ENCODE measurements around the gene FILIP1L. TPM values are rescaled to one million over a fixed set of nuclear protein-coding genes. Genes with fewer than 3 reads are reported as not detected.

The FILIP1L gene
- total and polyA plus RNA-seq, 2 donors from 2014 or later, result 5.5 to 25.5 TPM

DNA sequence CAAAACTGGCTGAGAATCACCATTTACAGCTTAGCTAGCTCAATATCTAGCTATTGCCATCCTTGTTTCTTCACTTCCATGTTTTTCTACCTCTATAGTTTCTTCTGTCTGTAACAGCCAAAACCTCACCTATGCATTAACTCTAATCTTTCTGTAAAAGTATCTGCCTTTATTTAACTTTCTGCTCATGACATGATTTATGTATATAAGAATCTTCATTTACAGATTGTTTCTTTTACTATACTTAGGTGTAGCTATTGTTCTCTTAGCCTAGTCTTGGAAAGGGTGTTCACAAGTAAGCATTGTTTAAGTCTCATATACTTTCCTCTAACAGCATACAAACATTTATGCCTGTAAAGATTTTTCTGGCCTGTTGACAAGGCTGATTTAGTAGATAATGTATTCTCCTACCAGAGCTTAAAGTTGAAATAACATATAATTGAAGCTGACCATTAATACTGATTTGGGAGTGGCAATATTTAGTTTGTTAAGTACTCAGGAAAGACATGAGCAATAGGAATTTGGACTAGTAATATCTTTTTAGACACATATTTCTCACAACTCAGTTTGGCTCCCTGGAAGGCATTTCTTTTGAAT is 9.4 kb downstream of the FILIP1L start:
- no peak for FAIRE-seq
- H3K36me3 ChIP-seq (ENCODE audit: control insufficient read depth in 2 of 3, insufficient read depth in 3 of 3, low read length in 3 of 3), result no peaks in the 10 kb centered on the region
- no peak overlapping the region for H3K27ac ChIP-seq (ENCODE audit: low read depth in 2 of 2, low read length in 2 of 2)
- TF ChIP-seq, protein P1, sequence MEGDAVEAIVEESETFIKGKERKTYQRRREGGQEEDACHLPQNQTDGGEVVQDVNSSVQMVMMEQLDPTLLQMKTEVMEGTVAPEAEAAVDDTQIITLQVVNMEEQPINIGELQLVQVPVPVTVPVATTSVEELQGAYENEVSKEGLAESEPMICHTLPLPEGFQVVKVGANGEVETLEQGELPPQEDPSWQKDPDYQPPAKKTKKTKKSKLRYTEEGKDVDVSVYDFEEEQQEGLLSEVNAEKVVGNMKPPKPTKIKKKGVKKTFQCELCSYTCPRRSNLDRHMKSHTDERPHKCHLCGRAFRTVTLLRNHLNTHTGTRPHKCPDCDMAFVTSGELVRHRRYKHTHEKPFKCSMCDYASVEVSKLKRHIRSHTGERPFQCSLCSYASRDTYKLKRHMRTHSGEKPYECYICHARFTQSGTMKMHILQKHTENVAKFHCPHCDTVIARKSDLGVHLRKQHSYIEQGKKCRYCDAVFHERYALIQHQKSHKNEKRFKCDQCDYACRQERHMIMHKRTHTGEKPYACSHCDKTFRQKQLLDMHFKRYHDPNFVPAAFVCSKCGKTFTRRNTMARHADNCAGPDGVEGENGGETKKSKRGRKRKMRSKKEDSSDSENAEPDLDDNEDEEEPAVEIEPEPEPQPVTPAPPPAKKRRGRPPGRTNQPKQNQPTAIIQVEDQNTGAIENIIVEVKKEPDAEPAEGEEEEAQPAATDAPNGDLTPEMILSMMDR (IDR thresholded peaks at IDR 0.05; ENCODE audit: borderline replicate concordance, extremely low read depth, insufficient read depth), result no peak
- peaks cover 0 to 31% (median 15%) of the 10 kb centered on the region in 3 donors for H3K4me1 ChIP-seq (ENCODE audit: control insufficient read depth in 2 of 3, insufficient read depth in 2 of 3, low read depth in 1 of 3, low read length in 3 of 3)
- H3K9ac ChIP-seq (ENCODE audit: low read length in 3 of 3), result no peak overlapping the region
- no peaks in the 10 kb centered on the region for H3K9me3 ChIP-seq (ENCODE audit: control insufficient read depth in 2 of 3, insufficient read depth in 1 of 3, low read length in 3 of 3)
- intact Hi-C loops (cut with DNase I), result no loop called here
- H3K4me3 ChIP-seq (ENCODE audit: low read length in 3 of 3), result no peak overlapping the region
- no peaks in the 10 kb centered on the region for H3K27me3 ChIP-seq (ENCODE audit: control insufficient read depth, insufficient read depth, low read length)
- peak in 1 of 5 donors; percentile 26 for DNase-seq

DNA sequence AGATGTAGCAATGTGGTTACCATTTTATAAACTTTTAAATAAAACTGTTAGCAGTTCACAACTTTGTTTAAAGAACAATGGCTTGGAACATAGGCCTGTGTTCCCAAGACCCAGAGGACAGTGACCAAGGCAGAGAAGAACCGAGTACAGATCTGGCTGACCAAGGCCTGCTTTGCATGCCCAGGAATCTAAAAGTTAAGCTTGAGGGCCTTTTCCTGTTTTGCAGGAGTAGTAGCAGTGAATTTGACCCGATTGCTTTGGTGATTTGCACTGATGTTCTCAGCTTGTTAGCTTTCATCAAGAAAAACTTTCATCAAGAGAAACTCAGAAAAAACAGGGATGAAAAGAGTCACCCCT is 9.9 kb downstream of the FILIP1L start:
- no peak overlapping the region for H3K4me3 ChIP-seq (ENCODE audit: low read length in 3 of 3)
- no peak overlapping the region for H3K27ac ChIP-seq (ENCODE audit: low read depth in 2 of 2, low read length in 2 of 2)
- H3K36me3 ChIP-seq (ENCODE audit: control insufficient read depth in 2 of 3, insufficient read depth in 3 of 3, low read length in 3 of 3), result no peaks in the 10 kb centered on the region
- H3K9ac ChIP-seq (ENCODE audit: low read length in 3 of 3), result no peak overlapping the region
- TF ChIP-seq, protein P1 (IDR thresholded peaks at IDR 0.05; ENCODE audit: borderline replicate concordance, extremely low read depth, insufficient read depth), result no peak
- intact Hi-C loops (cut with DNase I), result no loop called here
- FAIRE-seq (no peak), DNase-seq (no peak)
- H3K9me3 ChIP-seq (ENCODE audit: control insufficient read depth in 2 of 3, insufficient read depth in 1 of 3, low read length in 3 of 3), result no peaks in the 10 kb centered on the region
- H3K27me3 ChIP-seq (ENCODE audit: control insufficient read depth, insufficient read depth, low read length), result no peaks in the 10 kb centered on the region
- H3K4me1 ChIP-seq (ENCODE audit: control insufficient read depth in 2 of 3, insufficient read depth in 2 of 3, low read depth in 1 of 3, low read length in 3 of 3), result peaks cover 0 to 31% (median 15%) of the 10 kb centered on the region in 3 donors

DNA sequence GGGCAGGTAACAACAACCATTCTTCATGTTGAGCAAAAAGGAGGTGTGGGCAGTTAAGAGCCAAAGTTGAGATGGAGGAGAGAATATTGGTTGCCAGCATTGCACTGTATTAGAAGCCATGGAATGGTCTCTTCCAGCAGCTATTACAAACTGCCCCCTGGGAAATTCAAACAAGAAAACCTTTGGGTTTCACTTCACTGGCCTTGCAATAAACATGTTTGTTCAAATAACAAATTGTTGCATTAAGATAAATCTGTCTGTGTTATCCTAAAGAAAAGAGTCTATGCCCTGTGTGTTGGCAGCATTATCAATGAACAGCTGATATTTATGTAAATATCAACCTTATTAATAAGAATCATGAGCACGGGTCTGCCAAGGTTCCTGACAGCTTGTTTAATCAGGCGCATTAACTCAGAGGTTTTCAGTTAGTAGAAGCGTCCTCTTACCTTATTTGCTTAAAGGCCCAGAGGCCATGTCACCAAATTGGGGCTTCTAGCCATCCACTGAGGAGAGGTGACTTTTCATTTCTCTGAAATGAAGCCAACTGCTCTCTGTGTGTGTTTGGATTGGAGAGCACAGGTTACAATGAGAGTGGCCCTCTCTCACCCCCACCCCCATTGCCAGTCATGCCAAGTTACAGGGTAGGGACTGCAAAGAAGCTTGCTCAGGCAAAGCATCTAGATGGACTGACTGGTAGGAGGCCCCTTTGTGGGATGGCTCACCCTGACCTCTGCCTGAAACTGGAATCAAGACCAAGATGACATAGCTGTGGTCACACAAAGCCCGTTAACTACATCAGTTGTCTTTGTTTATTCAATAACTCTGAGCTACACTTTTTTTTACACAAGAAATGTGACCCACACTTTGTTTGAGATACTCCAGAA is 10.5 kb downstream of the FILIP1L start:
- Histone ChIP-seq H3K4me3 (ENCODE audit: low read length in 3 of 3) (no peak overlapping the region), H3K9ac (ENCODE audit: low read length in 3 of 3) (no peak overlapping the region), H3K4me1 (ENCODE audit: control insufficient read depth in 2 of 3, insufficient read depth in 2 of 3, low read depth in 1 of 3, low read length in 3 of 3) (peaks cover 0 to 37% (median 15%) of the 10 kb centered on the region in 3 donors), H3K27me3 (ENCODE audit: control insufficient read depth, insufficient read depth, low read length) (no peaks in the 10 kb centered on the region), H3K36me3 (ENCODE audit: control insufficient read depth in 2 of 3, insufficient read depth in 3 of 3, low read length in 3 of 3) (no peaks in the 10 kb centered on the region), H3K27ac (ENCODE audit: low read depth in 2 of 2, low read length in 2 of 2) (peak overlapping the region in 1 of 2 donors; percentile 35), H3K9me3 (ENCODE audit: control insufficient read depth in 2 of 3, insufficient read depth in 1 of 3, low read length in 3 of 3) (no peaks in the 10 kb centered on the region)
- no peak for FAIRE-seq
- DNase-seq, result peak in 1 of 5 donors; percentile 23
- intact Hi-C loops (cut with DNase I), result no loop called here
- TF ChIP-seq, protein P1 (IDR thresholded peaks at IDR 0.05; ENCODE audit: borderline replicate concordance, extremely low read depth, insufficient read depth), result no peak
